NOMO-1 (cell line): ENCODE results near the gene TSPAN31.

Source experiments
- DNase-seq, 2 experiments: peaks; one replicate each; lab custom pipeline; 2025; ENCODE audit not compliant: unreplicated experiment in 2 of 2; lab: John Stamatoyannopoulos, UW

Gene TSPAN31

DNA sequence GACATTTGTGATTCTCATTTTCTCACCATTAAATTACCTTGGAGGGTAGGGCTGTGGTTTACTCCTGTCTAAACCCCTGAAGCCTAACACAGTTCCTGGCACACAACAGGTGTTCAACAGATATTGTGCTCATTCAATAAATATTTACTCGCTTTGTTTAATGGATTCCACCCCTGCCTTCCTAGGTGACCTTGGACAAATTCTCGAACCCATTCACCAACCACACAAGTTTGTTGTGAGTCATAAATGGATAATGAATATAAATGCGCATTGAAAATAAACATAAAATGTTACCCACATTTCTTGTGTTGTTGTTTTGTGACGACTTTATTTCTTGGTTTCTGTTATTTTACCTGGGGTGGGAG is 37.4 kb downstream of the TSPAN31 start:
- DNase-seq = no peak

DNA sequence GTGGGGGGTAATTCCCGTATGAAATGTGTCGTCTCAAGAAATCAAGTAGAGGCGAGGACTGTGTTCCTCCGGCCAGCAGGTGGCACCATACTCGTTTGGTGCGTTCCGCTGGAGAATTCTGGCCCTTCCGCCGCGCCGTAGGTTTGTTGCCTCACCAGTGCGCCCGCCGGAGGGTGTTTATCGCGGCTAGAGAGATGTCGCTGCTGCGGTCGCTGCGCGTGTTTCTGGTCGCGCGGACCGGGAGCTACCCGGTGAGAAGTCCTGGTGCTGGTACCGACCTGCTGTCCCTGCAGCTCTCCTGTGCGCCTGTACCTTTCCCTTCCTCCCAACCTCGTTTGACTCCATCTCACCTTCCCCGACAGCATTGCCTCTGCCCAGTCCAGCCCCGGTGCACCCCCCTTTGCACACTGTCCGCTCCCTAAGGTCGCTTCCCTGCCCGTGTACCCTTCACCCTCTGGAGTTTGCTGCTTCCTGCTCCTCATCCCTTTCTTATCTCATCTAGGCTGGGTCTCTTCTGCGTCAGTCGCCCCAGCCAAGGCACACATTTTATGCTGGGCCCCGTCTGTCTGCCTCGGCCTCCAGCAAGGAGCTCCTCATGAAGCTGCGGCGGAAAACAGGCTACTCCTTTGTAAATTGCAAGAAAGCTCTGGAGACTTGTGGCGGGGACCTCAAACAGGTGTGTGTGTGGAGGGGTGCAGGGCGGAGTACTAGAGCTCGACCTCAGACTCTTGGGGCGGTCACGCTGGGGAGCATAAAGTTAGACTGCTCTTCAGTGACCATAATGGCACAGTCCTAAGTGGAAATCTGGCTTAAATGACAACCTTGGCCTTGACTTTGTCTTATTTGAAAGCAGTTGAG is 38.0 kb downstream of the TSPAN31 start, which contains the start of gene TSFM:
Gene TSFM, plus strand, starts transcription at position 180 of the 858 bp plus-strand sequence. Its CDS starts 15 bp downstream, at position 195.
- peak; percentile 90 to 93 for DNase-seq

GRCh38 chr12:57783466-57783801 is 38.6 kb downstream of the TSPAN31 start:
- no peak for DNase-seq

- DNase-seq = no peak
Observed at GRCh38 chr12:57783861-57784260, 39.0 kb downstream of the TSPAN31 start.

DNA sequence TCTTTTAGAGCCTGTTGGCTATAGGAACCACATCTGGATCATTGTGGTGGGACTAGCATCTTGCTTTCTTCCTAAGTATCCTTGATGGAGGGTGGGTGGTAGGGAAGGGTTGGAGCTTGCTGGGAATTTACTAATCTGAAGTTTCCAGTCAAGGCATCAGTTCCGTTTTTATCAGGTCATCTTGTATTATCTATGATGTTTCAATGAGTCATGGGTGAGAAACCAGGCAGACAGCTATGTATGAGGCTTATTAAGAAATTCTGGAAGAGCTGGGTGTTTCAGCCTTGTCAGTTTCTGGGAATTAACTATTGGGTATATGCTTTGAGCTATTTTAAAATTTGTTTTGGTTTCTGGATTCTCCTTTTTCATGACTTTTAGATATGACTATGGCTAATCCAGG is 49.1 kb downstream of the TSPAN31 start:
- DNase-seq = no peak

DNA sequence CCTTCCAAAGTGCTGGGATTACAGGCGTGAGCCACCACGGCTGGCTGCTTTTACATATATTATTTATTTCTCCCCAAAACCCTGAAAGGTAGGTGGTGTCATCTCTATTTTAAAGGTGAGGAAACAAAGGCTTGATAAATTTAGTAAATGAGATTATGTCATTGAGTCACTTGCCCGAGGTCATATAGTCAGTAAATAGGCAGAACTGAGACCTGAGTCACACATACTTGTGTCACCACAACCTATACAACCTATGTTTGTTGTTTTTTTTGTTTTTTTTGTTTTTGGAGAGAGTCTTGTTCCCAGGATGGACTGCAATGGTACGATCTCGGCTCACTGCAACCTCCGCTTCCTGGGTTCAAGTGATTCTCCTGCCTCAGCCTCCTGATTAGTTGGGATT is 50.5 kb downstream of the TSPAN31 start:
- DNase-seq = no peak

- DNase-seq = no peak
Observed at GRCh38 chr12:57796996-57797395, 52.2 kb downstream of the TSPAN31 start.

GRCh38 chr12:57797933-57798332 is 53.1 kb downstream of the TSPAN31 start:
- peak in 1 of 2 experiments; percentile 42 for DNase-seq
